Measurements from ENCODE around the gene KIF4A. TPM values are rescaled to one million over a fixed set of nuclear protein-coding genes. Genes with fewer than 3 reads are reported as not detected.
"Not testable (repeated sequence)": the region's sequence is repeated elsewhere in the genome, so short reads cannot be mapped to it uniquely, and the experiment has no call there.

Gene KIF4A
- total RNA-seq, result 9.4 TPM

- ATAC-seq, result peak; percentile 99
Observed at GRCh38 chrX:70289793-70290770, at the start of gene KIF4A, which contains the start of gene PDZD11. Gene KIF4A (plus strand): TSS chrX:70290104. CDS start chrX:70290459, 355 bp downstream. Gene PDZD11 (minus strand): TSS chrX:70289927. CDS start chrX:70289341, 586 bp downstream.

GRCh38 chrX:70240751-70241150 is 49.2 kb upstream of the KIF4A start:
- ATAC-seq, result no peak

GRCh38 chrX:70241501-70241900 is 48.4 kb upstream of the KIF4A start:
- ATAC-seq, result no peak

GRCh38 chrX:70243601-70244000 is 46.3 kb upstream of the KIF4A start:
- not testable (repeated sequence) for ATAC-seq

- no peak for ATAC-seq
Observed at GRCh38 chrX:70244881-70245280, 45.0 kb upstream of the KIF4A start.

GRCh38 chrX:70247252-70247651 is 42.7 kb upstream of the KIF4A start:
- ATAC-seq, result no peak

GRCh38 chrX:70252491-70252890 is 37.4 kb upstream of the KIF4A start:
- ATAC-seq, result peak; percentile 20

GRCh38 chrX:70253377-70254062 is 36.4 kb upstream of the KIF4A start:
- ATAC-seq, result peak; percentile 49

GRCh38 chrX:70254063-70254400 is 35.9 kb upstream of the KIF4A start:
- ATAC-seq, result peak; percentile 58

- no peak for ATAC-seq
Observed at GRCh38 chrX:70254909-70255308, 35.0 kb upstream of the KIF4A start.

- no peak for ATAC-seq
Observed at GRCh38 chrX:70255452-70255851, 34.5 kb upstream of the KIF4A start.

GRCh38 chrX:70257423-70258288 is 32.2 kb upstream of the KIF4A start:
- ATAC-seq, result no peak

- ATAC-seq, result no peak
Observed at GRCh38 chrX:70260104-70260503, 29.8 kb upstream of the KIF4A start, which contains the start of gene P2RY4. Gene P2RY4 (minus strand): TSS chrX:70260204. CDS start chrX:70259624, 580 bp downstream.

- peak; percentile 95 for ATAC-seq
Observed at GRCh38 chrX:70262952-70263567, 26.8 kb upstream of the KIF4A start.

- no peak for ATAC-seq
Observed at GRCh38 chrX:70264784-70265183, 25.1 kb upstream of the KIF4A start.

- ATAC-seq, result no peak
Observed at GRCh38 chrX:70268034-70268433, 21.9 kb upstream of the KIF4A start, which contains the start of gene ARR3. Gene ARR3 (plus strand): TSS chrX:70268334. CDS start chrX:70269386, 1,052 bp downstream.

GRCh38 chrX:70274029-70274428 is 15.9 kb upstream of the KIF4A start:
- ATAC-seq, result not testable (repeated sequence)

GRCh38 chrX:70279081-70279480 is 10.8 kb upstream of the KIF4A start:
- ATAC-seq, result no peak

- no peak for ATAC-seq
Observed at GRCh38 chrX:70280573-70280972, 9.3 kb upstream of the KIF4A start.

GRCh38 chrX:70281951-70282350 is 8.0 kb upstream of the KIF4A start, which contains the start of gene RAB41:
Gene RAB41 (plus strand): TSS chrX:70282172. CDS start chrX:70282218, 46 bp downstream.
- no peak for ATAC-seq

GRCh38 chrX:70289168-70289792 is 624 bp upstream of the KIF4A start:
- peak; percentile 55 for ATAC-seq

All from esophagus mucosa (tissue), 1 donor.